ENCODE data around the gene BABAM1. TPM values are rescaled to one million over a fixed set of nuclear protein-coding genes. Genes with fewer than 3 reads are reported as not detected.
"Not testable (repeated sequence)": the region's sequence is repeated elsewhere in the genome, so short reads cannot be mapped to it uniquely, and the experiment has no call there.

The BABAM1 gene
- total RNA-seq, 1 donor from 2014 or later = 82.0 TPM

- intact Hi-C loops (cut with micrococcal nuclease) = no loop called here
- DNase-seq (peak; percentile 60), ATAC-seq (no peak)
Measured at GRCh38 chr19:17294051-17294891, 27.0 kb downstream of the BABAM1 start.

- DNase-seq; intact Hi-C loops (cut with micrococcal nuclease); ATAC-seq: not testable (repeated sequence)
Measured at GRCh38 chr19:17295551-17295950, 28.3 kb downstream of the BABAM1 start.

DNA sequence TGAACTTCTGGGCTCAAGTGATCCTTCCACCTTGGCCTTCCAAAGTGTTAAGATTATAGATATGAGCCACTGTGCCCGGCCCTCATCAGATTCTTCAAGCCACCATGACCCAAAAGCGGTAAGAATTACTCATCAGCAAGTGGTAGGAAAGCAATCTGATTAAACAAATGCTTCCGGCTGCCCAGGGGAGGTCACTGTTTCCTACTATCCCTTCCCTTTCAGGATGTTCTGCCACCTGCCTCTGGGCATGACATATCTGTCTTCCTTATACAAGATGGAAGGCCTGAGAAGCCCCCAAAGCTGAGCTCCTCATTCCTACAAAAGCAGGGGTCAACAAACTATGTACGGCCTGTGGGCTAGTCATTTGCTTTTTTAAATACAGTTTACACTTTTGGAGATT is 29.0 kb downstream of the BABAM1 start:
- ATAC-seq (no peak), DNase-seq (no peak)
- intact Hi-C loops (cut with micrococcal nuclease) = no loop called here

DNA sequence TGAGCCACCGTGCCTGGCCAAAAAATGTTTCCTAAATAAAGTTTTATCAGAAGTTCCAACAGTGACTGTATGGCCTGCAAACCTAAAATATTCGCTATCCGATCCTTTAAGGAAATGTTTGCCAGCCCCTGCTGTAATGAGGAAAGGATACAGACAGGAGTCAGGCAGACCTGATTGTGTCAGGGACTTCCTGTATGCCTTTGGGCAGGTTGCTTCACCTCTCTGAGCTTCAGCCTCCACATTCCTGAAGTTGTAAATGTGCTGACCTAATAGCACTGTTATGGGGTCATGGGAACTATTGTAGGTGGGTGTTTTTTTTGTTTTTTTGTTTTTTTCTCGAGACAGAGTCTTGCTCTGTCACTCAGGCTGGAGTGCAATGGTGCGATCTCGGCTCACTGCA is 29.7 kb downstream of the BABAM1 start:
- no peak for ATAC-seq
- intact Hi-C loops (cut with micrococcal nuclease) = no loop called here
- no peak for DNase-seq

DNA sequence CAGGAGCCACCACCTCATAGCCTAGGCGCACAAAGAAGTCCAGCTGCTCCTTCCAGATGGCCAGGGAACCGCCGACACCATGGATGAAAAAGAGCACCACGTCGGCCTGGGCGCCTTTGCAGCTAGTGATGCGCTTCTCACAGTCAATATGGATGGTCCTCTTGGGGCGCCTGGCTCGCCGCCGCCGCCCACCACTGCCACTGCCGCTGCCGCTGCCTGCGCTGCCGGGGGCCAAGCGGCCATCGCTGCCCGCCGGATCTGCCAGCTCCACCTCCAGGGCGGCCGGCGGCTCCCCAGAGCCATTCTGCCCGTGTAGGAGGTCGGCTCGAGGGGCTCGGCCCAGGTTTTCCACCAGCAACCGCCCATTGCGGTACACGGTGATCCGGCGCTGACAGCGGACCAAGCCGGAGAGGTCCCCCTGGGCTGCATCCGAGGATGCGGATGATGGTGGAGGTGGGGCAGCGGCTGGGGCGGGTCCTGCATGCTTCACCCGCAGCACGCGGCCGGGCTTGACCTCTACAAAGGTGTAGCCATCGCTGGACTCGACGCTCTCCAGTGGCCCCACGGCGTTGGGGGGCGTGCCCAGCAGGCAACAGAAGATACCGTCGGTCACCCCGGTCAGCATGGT is 33.9 kb downstream of the BABAM1 start:
- intact Hi-C loops (cut with micrococcal nuclease) = no loop called here
- peak; percentile 37 for DNase-seq
- ATAC-seq = no peak

DNA sequence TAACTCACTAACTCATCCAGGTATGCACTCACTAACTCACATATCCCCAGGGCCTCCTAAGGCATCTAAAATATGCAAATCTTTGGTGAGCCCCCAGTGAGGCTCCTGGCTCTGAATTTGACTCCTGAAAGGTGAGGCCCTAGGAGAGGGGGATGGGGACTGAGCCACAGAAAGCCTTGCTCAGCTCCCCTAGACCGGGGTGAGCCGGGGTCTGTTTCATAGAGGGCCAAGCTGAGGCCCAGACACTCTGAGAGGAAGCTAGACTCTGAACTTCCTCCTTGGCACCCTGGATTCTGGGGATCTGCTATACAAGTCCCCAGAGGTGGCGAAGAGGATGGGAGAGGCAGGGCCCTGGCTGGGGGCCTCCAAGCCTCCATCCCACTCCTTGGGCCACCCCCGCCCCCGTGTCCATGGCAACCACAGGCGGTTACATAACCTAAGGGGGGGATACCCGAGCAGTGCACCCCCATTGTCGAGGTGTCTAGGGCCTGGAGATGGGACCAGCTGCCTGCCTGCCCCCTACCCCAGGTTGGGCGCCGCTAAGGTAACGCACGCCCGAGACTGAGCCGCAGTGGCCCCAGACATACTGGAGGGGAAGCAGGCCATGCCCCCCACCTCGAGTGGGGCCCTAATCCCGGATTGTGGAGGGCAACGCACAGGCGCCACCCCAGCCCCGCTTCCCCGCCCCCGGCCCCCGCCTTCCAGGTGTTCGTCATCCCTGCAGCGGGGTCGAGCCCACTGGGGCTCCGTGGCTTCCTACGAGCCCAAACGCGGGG is 35.3 kb downstream of the BABAM1 start:
- intact Hi-C loops (cut with micrococcal nuclease) = no loop called here
- ATAC-seq (no peak), DNase-seq (peak; percentile 50)

DNA sequence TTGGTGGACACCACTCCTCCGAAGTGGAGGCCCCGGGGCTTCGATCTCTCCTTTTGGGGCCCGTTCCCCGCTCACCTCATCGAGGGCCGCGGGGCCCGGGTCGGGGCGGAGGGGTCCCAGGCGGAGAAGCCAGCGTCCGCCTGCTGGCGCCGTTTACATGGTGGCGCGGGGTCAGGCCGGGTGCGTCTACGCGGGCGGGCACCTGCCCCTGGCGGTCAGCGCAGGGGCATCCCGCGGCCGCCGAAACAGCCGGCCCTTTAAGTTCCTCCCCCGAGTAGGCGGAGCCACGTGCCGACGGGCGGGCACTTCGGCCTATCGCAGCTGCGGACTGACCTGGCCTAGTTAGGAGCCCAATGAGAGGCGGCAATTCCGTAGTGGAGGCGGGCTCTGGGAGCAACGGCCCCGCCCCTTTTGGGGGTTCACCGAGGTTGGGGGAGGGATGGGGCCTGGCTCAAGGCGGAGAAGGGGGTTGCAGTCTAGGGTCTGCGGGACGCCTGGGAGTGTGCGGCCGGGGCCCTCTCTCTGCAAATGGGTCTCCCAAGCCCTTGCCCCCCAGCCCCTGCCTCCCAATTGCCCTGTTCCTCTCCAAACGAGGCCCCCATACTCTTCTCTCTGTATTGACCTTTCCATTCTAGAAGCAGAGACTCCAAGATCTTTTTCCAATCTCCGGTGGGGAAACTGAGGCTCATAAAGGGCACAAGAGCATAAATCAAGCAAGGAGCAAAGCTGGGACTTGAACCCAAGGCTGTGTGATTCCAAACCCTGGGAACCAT is 36.1 kb downstream of the BABAM1 start, which contains the start of gene ABHD8:
TSS of gene ABHD8 (minus strand) at position 259 of the 773 bp plus-strand sequence. CDS start 1,809 bp downstream, outside the sequence.
- intact Hi-C loops (cut with micrococcal nuclease) = no loop called here
- DNase-seq (peak; percentile 97), ATAC-seq (peak; percentile 78)

- intact Hi-C loops (cut with micrococcal nuclease) = no loop called here
- ATAC-seq (no peak), DNase-seq (peak; percentile 21)
Measured at GRCh38 chr19:17303940-17304267, 36.7 kb downstream of the BABAM1 start.

- DNase-seq = peak; percentile 30
- intact Hi-C loops (cut with micrococcal nuclease) = no loop called here
Measured at GRCh38 chr19:17304386-17305215, 37.4 kb downstream of the BABAM1 start.

GRCh38 chr19:17305216-17305516 is 37.9 kb downstream of the BABAM1 start:
- intact Hi-C loops (cut with micrococcal nuclease) = no loop called here
- DNase-seq (no peak), ATAC-seq (no peak)

More at GRCh38 chr19:17304386-17305215, 37.4 kb downstream of the BABAM1 start:
- ATAC-seq = no peak

- intact Hi-C loops (cut with micrococcal nuclease) = no loop called here
- ATAC-seq (peak; percentile 71), DNase-seq (peak; percentile 96)
Measured at GRCh38 chr19:17305517-17306284, 38.5 kb downstream of the BABAM1 start, which contains the start of gene MRPL34. TSS of gene MRPL34 (plus strand) at chr19:17305872. CDS start at chr19:17305893, 21 bp downstream.

- no peak for ATAC-seq
- intact Hi-C loops (cut with micrococcal nuclease) = no loop called here
- no peak for DNase-seq
Measured at GRCh38 chr19:17306285-17306714, 39.1 kb downstream of the BABAM1 start.

DNA sequence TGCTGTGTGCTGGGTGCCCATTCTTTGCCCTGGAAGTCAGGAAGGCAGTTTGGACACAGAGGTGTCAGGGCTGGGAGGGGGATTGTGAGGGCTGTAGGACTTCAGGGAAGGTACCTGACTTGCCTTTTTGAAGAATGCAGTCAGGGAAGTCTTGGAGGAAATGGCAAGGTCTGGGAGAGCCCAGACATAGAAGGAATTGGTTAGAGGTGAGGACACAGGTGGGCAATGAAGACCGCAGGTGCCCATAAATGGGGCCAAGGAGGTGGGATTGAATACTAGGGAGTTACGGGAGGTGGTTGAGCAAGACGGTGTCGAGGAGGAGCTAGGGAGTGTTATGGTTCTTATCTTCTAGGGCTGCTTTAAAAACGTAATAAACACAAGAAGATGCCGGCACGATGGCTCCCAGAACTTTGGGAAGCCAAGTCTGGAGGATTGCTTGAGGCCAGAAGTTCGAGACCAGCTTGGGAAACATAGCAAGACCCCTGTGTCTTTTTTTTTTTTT is 40.7 kb downstream of the BABAM1 start:
- ATAC-seq (no peak), DNase-seq (no peak)
- intact Hi-C loops (cut with micrococcal nuclease) = no loop called here

- DNase-seq = peak; percentile 99
- intact Hi-C loops (cut with micrococcal nuclease) = no loop called here
- ATAC-seq = peak; percentile 83
Measured at GRCh38 chr19:17309198-17309964, 42.1 kb downstream of the BABAM1 start, which contains the start of gene DDA1. TSS of gene DDA1 (plus strand) at chr19:17309563. CDS start at chr19:17309655, 92 bp downstream.

DNA sequence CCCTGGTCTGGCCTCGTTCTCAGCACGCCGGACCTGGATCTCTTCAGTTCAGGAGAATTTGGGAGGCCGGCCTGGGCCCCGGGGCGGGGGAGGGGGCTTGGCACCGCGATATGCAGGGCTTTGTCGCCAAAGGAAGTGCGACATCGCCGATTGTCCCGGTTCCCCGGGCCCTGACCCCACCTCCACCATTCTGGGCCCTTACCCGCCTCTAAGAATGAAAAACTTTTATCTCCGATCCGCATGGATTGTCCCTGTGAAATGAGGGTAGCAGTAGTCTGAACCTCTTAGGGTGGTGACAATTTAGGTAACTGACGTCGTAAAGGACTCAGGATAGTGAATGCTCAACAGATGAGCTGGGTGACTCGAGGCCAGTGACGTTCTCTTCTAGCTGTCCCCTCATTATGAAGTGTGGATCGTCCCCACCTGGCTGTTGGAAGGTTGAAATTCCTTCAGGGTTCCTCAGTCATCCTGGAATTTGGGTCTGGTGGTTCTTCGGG is 42.8 kb downstream of the BABAM1 start:
- intact Hi-C loops (cut with micrococcal nuclease) = no loop called here
- no peak for ATAC-seq
- DNase-seq = no peak

- DNase-seq (no peak), ATAC-seq (no peak)
- intact Hi-C loops (cut with micrococcal nuclease) = no loop called here
Measured at GRCh38 chr19:17311455-17312188, 44.4 kb downstream of the BABAM1 start.
